Stimulated activated CD4-positive, alpha-beta T cell treated with anti-CD3 and anti-CD28 coated beads, Interleukin-4, amount 100 ng/mL, for 48 hours (primary cell): ENCODE results near the gene DENND1A.

Experiments
- DNase-seq, 2 donors: peaks; one replicate each; pipeline ENCODE4 v3.0.0-alpha.2; 2020; ENCODE audit warnings: low read depth in 2 of 2

The DENND1A gene

DNA sequence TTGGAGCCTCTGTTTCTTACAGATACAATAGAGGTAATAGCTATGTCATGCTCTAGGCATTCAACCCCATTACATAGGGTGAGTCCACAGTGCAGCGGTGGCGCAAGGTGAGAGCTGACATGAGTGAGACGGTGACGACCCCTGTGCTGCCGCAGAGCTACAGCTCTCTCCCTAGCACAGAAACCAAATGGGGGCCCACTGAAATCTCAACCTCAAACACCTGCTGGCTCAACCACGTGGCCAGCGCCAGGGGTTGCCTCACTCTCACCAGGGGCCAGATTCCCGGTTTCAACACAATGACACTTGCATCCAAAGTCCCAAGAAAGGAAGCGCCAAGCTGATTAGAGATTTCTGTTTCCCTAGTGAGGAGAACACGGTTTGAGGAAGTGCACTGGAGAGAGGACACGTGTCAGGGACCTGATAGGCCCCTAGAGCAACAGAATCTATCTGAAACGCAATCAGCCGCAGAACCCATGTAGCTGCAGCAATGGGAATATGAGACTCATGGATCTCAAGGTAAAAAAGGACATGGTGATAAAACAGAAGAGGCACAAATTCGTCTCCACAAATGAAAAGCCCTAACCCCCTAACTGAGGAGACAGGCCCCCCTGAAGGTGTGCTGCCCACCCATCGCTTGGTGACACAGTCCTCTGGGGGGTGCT lies 459.7 kb downstream of the DENND1A start:
- no peak for DNase-seq

DNA sequence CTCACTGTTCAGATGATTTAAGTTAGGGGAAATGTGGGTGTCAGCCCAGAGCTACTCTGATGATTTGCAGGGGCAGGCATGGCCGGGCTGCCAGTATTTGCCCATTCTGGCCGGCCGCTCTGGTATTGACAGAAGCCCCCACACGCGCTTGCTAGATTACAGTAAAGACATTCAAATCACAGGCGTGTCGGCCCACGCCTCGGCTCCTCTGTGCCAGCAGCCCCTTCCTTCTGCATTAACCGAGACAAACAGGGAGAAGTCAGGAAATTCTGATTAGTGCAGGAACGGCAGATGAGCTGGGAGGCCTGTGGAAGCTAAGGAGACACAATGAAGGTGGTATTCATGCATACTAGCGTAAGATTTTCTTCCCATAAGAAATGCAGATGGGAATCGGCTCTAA lies 460.6 kb downstream of the DENND1A start:
- DNase-seq = no peak

DNA sequence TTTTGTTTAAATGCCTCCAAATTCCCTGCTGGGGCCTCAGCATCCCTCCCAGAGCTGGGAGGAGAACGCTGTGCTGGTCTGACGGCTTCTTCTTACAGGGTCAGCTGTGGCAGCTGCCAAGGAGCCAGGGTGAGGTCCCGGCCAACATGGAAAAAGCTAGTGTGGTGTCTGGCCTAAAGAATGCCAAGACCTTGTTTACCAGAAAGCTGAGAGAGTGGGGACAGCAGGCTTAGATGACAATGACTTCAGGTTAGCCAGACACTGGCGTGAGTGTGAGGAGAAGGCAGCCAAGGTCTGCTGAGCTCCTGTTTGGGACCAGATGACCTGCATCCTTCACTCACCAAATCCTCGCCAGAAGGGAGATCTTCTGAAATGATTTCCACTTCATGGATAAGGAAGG lies 461.4 kb downstream of the DENND1A start:
- no peak for DNase-seq

DNA sequence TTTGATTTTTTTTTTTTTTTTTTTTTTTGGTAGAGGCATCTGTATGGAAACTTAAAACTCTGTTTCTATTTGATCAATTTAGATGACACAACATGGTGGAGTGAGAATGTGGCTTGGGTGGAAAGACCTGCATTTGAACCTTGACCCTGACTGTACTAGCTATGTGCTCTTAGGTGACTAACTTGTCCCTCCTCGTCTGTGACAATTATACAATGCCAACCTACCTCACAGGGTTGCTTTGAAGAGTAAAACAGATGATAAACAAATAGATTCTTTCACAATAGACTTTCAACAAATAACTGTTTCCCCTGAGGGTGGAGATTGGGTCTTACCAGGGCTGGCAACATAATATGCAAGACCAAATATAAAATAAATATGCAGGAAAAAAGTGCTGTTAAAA lies 464.6 kb downstream of the DENND1A start:
- DNase-seq = no peak

DNA sequence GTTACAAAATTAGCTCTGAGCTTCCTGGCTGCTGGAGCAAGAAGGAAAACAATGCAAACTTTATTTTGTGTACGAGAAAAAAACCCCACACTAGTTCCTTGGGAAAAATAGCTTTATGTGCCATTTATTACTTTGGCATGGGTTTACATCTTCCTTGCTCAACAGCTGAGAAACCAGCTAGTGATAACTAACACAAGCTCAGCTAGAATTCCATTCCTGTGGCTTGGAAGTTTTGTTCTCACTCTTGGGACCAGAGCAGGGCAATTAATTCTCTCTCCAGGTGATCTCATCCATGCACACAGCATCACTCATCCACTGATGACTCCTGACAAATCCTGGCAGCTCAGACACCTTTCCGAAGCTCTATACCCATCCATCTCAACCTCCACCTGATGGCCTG lies 469.8 kb downstream of the DENND1A start:
- DNase-seq = no peak

DNA sequence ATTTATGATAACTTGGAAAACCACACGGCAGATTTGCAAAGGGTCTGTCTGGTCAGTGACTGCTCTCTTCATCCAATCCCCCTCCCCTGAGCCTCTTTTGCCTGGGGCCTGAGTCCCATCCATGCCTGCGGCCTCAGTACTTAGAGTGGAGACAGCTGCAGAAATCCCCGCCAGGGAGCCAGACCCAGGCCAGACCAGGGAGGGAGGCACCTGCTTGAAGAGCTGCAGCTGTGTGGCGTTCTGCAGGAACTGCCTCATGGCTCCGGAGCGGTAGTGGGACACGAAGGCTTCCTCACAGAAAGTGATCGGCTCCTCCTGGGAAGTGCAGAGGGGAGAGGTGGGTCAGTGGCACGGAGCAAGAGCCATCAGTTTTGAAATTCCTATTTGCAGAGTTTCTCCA lies 472.3 kb downstream of the DENND1A start:
- DNase-seq = no peak

DNA sequence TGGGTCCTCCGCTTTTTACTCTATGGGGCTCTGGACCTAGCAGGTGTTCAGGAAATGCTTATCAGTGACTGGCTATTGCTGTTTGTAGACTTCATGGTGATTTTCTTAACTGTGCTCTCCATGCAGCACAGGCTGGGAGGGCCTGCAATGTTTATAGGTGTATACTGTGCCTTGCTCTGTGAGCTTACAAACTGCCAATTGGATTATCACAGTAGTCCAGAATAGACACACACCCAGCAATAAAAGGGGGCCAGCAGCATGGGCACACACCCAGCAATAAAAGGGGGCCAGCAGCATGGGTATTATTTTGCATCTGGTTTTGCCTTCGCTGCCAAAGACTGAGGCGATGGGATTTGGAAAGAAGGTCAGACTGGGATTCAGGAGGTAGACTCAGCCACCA lies 473.9 kb downstream of the DENND1A start:
- no peak for DNase-seq

DNA sequence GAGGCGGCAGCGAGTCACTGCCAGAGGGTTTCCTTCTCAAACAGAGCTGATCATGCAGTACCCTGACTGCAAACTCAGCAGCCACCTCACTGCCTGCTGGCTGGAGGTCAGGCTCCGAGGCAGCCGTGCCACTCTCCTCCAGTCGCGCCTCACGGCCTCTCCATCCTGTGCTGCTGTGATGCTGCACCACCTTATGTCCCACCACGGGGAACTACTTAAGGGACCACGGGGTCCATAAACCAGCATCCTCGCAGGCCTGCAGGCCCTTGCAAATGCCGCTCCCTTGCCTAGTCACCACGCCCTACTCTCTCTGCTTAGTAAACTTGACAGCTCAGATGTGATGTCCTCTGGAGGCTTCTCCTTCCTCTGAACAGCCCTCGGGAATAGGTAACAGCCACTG lies 474.7 kb downstream of the DENND1A start:
- DNase-seq = no peak

DNA sequence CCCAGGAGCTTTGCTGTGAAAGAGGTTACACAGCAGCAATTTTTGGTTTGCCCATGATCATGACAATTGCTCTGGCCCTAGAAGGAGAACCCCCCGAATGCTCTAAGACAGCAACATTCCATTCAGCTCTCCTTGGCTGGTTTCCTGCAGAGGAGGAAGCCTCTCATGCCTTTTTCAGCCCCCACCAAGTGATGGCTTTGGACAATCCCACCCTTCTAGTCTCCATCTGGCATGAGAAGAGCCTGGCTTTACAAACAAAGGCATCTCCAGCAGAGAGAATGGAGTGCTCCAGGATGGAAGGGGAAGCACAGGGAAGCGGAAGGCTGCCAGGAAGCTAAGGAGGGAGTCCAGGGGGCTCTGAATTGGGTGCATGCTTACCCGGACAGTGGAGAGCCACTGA lies 475.6 kb downstream of the DENND1A start:
- DNase-seq = no peak

DNA sequence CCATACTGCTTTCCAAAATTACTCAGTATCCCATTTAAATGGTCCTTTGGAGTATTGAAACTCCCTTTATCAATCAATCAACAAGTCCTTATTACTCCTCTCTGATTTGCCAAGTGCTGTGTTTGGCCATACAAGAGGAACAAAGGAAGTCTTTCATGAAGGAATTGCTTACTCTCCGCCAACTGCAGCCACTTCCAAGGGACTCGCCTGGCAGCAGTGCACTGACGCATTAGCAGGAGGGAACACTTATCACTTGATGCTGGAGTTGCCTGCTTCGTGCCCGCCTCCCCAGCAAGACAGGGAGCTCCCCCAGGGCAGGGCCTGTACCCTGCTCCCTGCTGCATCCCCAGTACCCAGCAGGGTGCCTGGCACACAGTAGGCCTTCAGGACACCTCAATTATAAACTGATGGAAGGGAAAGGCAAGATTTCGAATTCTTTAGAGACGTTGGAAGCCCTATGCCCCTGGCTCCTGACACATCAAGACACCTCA lies 476.1 kb downstream of the DENND1A start:
- no peak for DNase-seq

DNA sequence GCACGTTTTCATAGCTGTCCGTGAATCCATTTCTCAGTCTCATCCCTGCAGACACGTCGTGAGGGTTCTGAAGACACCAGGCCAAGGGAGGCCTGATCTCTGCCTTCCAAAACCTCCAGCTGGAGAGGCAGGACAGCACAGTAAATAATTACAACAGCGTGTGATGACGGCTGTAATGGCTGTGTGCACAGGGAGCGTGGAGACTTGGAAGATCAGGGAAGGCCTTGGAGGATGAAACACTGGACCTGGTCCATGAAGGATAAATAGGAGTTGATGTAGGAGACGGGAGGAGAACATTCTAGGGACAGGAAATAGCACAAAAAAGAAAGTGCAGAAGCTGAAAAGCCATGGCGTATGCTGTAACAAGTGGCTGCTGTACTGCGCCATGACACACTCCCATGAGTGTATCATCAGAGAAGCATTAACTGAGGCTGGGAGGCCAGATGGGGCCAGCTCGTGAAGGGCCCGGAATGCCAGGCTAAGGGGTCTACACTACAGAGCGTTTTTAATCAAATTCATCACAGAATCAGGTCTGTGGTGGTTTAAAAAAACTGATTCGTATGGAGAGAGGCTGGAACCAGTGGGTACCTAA lies 476.8 kb downstream of the DENND1A start:
- no peak for DNase-seq

DNA sequence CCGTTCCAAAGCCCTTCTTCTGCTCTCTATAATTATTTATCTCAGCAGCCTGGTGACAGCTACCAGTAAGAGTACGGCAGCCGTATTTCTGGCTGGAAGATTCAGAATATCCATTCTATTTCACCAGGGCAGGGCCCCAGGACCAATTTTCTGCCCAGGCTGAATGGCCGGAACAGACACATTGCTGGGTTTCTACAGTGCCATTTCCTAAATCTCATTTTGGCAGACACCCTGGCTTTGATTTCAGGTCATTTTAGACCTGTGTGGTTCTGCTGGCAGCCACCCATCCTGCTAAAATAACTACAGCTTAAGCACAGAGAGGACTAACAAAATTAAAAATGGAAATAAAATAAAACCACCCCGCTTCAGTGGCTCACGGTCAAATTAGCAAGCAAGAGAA lies 478.9 kb downstream of the DENND1A start:
- no peak for DNase-seq

DNA sequence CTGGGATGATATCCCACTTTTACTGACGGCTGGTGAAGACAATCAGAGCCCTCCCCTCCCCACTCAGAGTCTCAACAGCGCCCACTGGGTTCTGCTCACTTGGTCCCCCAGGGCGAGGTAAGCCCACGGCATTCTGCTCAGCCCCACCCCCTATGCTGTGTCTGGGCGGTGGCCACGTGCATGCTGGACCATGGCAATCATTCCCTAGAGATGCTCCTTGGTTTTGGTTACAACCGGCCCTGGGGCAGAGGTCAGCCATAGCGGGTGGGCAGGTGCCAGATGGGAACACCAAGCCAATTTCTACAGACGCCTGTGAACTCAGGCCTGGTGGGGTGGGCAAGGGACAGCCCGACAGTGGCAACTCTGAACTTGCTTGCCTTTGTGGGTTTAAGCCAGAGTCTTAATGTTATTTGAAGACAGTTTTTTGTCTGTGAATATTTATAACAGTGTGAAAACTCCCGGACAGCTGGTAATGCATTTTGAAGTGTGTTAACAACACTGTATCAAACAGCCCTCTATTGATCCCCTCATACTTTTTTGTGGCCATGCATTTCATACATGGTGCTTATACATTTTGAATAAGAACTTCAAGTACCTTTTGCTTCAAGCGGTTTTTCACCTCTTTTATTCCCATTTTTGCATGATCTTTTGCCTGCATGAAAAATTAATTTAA lies 479.7 kb downstream of the DENND1A start:
- DNase-seq = no peak

DNA sequence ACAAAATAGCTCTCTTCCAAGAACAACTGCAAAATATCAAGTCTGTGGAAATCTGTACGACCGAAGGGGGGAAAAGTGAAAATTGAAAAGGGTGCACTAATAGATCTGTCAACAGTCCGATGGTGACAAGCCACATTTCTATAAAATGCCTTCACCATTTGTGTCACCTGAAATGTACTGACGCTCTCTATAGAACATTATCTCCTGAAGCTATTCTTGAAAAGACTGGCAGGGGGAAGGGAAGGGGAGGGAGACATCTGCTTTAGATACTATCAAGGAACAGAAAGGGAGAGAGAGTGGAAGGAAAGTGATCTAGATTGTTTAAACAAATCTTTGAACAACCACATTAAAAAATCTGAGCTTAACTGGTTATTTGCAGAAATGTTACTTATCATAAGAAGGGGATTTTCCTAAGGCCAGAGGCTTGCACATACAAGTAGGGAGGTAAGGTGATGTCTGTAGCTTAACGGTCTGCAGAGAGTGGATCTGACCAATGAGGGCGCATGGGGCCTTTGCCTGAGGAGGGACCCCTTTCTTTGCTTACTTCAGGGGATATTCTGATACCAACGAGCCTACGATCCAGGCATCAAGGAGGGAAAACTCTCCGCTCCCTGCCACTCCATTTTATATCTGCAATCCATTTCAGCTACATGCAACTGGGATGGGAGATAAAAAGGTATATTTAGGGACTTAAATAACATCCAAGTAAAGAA lies 481.8 kb downstream of the DENND1A start:
- no peak for DNase-seq

DNA sequence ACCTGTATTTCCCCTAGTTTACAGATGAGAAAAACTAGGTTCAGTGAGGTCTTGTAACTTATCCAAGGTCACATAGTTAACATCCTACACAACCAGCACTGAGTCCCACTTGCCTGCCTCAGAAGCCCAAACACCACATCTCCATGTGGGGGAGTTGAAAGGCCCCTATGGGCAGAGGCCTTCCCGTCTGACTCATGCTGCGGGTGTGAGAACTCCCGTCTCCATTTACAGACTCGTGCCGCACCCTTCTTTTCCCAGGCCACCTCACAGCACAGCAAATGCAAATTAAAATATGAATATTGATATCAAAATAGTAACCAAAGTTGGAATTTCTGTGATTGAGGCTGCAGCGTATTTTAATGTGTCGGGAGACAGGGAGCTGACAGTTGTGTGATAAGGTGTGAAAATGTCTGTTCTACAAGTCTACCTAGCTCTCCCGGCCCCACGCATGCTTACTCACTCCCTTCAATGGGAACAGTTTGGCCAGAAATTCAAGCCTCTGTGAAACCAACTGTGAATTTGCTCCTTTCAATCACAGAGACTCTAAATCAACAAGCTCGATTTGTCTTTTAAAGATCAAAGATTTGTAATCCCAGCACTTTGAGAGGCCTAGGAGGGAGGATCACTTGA lies 483.8 kb downstream of the DENND1A start:
- DNase-seq = no peak

DNA sequence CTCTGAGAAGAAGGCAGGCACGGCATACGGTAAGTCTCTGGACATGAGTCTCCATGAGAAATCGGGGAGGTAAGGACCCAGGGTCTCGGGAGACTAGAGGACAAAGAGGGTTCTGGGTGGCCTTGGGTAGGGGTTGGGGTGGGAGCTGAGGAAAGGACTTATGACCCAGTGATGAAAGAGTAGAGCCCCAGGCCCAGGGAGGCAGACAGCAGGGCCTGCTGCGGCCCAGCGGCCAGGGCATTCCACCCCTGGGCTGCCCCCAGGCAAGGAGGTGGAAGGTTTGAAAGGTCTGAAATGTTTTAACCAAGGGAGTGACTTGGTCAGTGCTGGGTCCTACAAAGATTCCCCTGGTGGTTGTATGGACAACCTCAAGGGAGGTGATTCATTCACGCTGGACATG lies 484.8 kb downstream of the DENND1A start:
- no peak for DNase-seq

DNA sequence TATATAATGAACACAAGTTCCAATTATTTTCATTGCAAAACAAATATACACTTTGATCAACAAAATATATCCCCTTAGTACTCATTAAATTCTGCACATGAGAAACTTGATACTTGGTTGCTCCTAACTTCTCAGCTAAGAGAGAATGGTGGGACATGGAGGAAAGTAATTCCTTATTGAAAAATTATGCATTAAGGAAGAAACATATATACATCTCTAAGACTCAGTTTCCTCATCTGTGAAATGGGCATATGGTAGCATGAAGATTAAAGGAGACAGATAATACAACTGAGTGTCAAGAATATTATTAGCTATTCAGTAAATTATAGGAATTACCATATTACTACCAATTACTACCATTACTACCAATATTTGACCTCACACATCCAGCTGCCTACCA lies 488.2 kb downstream of the DENND1A start:
- no peak for DNase-seq

DNA sequence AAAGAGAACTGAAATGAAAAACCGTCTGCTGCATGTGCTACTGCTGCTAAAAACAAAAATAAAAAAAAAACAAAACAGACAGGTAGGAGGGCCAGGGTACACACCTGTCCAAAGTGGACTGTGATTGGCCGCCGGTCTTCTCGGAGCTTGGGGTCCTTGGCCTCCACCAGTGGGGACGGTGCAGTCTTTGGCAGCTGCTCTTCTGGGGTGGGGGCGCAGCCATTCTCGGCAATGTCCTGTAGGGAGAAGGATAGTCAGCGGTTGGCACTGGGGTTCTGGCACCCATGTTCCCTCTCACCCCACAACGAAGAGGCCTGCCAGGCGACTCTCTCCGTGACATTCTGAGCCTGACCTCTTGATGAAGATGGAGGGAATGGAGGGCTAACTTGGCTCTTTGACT lies 489.7 kb downstream of the DENND1A start:
- DNase-seq = no peak

DNA sequence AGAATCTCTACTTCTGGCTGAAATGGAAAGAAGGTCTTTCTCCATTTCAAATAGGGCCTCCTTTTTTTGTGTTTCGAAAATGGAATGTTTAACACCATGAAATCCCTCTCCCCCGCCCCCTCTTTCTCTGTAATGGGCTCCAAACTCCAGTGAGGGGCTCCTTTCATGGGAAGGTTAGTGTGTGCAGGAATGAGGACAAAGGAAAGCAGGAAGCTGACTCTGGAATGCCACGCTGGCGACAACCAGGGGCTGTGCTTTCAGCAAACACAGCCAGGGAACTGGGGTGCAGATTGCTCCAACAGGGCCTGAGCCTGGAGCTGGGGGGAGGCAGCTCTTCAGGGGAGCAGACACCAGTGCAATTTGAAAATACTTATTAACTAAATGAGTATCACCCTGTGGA lies 491.1 kb downstream of the DENND1A start:
- no peak for DNase-seq

DNA sequence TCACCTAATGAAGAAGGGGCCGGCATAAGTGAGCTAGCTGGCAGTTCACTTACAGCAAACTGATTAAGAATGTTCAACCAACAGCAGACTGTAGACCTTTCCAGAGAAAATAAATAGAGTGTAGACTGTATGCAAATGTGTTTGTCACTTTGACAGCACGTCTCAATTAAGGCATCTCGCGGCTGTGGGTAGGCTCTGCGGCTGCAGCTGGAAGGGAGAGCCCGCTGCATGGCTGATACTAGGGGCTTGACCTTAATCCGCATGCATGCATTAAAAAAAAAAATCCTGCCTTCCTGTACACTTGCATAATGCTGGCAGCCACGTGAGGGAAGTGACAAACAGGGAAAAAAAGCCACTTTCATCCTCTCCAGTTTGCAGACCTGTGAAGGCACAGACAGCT lies 491.6 kb downstream of the DENND1A start:
- DNase-seq = no peak

DNA sequence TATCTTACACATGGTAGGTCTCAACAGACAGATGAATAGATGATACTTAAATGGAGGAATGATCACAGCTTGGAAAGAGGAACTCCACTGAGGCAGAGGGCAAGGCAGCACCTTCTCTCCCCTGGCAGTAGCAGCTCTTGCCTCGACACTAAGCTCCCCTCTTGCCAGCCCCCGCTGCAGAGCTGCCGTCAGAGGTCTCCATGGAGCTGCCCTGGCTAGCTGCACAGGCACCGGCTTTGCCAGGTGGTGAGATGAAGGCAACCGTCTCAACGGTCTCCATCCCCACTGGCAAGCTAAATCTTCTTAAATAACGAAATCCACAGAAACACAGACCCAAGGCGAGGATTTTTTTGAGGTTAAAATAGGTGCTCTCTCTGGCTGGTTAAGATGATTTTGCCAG lies 492.7 kb downstream of the DENND1A start:
- DNase-seq = no peak

DNA sequence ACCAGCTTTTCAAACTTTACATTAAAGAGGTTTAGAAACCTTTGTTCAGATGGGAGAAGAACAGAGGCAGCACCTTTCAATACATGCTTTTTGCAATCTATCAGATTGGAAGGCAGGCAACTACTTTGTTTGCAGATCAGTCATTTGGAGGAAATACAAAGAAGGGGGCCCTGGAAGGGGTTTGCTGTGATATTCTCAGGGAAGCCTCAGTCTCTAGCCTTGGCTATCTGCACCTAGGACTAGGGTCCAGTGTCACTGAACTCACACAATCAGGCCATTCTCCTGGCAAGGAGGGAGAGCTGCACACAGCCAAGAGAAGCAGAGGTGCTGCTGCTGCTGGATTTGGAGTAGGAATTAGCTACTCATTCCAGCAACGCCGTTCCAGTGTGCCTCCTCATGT lies 494.5 kb downstream of the DENND1A start:
- no peak for DNase-seq
